ENCODE data around the gene DCTN5.
A peak's percentile ranks its signal among the peaks of the same experiment; 100 is the strongest.
"Not testable (repeated sequence)": the region's sequence is repeated elsewhere in the genome, so short reads cannot be mapped to it uniquely, and the experiment has no call there.

The DCTN5 gene

DNA sequence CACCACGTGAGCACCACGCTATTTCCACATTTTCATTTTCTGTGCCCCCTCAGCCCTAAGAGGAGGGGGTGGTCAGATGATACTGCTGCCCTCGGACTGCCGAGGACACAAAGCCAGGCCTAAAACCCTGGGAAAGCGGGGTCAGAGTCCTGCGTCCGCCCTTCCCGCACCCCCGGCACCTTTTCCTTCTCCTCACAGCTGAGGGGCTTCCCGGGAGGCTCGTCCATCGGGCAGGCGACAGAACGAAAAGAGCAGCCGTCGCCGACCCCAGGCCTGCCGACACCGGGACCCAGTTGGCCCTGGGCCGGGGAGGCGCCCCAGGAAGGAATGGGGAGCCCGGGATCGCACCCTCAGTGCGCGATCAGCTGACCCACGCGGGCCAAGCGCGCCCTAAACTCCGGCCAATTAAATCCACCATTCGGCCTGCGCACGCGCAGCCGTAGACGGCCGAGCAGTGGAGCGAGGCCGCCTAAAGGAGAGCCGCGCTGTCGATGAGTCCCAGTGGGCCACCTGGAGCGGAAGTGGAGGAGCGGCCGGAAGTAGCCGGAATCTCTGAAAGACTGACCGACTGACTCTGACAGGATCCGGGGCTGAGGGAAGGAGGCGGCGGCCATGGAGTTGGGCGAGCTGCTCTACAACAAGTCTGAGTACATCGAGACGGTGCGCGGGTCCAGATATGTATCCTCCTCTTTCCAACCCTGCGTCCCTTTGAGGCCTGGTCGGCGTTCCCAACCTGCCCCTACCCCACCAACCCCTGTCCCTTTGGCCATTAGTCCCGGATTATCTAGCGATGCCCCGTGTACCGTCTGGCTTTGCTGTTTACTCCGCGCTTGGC lies at the start of gene DCTN5, which contains the start of gene PALB2:
Gene DCTN5, plus strand, starts transcription at position 536 of the 835 bp plus-strand sequence. Its CDS starts 77 bp downstream, at position 613.
Gene PALB2, minus strand, starts transcription at position 380 of the 835 bp plus-strand sequence. Its CDS starts 153 bp downstream, at position 227.
- peak; percentile 68 for DNase-seq

DNA sequence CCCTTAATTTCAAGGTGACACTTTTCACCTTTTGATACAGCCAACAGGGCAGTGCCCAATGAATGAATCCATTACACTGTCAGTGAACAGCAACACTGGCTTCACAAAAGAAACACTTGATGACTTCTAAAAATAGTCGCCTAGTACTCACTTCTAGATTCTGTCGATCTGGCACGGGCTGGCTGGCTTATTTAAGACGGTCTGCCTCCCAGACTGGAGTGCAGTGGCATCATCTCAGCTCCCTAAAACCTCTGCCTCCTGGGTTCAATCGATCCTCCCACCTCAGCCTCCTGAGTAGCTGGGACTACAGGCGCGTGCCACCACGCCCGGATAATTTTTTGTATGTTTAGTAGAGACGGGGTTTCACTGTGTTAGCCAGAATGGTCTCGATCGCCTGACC lies 47.1 kb upstream of the DCTN5 start:
- DNase-seq = no peak

- DNase-seq = no peak
Measured at GRCh38 chr16:23595246-23595950, 45.9 kb upstream of the DCTN5 start.

DNA sequence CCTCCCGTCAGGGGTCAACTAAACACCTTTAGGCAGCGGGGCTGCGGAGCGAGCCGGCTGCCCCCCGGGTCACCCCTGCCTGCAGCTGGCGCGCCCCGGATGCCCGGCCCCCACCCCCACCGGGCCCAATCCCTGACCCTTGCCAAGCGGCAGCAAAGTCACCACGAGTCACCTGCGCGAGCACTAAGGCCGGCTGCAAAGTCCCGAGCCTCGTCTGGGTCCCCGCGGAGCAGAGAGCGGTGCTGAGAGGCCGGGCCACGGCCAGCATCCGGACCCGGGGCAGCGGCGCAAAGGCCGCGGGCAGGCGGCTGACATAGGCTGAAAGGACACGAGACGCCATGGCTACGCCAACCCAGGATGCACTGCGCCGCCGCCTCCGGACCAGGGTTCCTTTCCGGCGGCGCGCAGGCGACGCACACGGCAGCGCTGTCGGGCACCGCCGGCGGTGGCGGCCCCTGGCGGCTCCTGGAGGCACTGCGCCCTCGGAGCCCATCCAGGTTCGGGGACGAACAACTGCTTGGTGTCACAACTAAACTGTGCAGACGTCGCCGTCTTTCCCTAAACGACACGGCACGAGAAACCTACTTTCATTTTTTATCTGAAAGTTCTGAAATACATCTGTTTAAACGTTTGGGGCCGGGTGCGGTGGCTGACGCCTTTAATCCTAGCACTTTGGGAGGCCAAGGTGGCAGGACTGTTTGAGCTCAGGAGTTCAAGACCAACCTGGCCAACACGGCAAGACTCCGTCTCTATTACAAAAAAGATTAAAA lies 45.1 kb upstream of the DCTN5 start, which contains the start of gene NDUFAB1:
Gene NDUFAB1, minus strand, starts transcription at position 366 of the 770 bp plus-strand sequence. Its CDS starts 26 bp downstream, at position 340.
- peak; percentile 87 for DNase-seq

DNA sequence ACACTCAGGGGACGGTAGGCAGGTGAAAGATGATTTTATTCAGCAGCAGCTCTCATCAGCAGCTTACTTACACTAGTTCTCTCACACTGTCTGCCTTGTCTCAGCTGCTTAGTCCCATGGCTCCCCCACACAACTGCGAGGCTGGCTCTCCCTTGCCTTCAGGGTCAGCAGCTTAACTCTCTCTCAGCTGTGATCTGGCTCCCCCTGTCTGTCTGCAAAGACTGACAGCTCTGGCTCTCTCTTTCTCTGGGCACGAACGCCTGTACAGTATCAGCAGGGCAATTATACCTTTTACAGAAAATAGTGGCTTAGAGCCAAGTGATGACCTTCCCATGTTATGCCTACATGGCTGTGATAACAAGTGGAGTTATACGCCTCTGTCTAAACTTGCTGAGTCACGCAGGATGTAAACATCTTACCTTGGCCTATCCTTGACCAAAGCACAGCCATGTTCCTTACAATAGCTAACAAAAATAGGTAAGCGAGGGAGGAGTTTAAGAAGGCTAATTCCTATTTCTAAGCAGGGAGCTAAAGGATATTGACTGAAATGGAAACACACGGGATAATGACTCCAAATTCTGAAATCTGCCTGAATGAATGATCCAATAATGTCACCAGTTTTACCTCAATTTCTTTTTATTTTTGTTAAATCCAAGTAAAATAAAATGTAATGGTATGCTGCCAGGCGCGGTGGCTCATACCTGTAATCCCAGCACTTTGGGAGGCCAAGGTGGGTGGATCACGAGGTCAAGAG lies 44.1 kb upstream of the DCTN5 start:
- no peak for DNase-seq

- DNase-seq = no peak
Measured at GRCh38 chr16:23607726-23608125, 33.5 kb upstream of the DCTN5 start.

DNA sequence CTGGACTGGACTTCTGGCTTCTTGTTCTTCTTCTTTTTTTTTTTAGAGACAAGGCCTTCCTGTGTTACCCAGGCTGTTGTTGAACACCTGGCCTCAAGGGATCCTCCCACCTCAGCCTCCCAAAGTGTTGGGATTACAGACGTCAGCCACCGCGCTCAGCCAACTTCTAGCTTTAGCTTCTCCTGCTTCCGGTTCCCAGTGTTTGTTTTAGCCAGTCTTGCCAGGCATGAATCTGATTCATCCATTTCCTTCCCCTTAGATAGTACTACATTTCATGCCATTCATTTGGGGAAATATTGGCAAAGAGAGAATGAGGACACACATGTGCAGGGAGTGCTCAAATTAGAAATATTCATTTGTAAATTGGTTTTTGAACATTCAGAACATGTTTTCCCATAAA lies 33.1 kb upstream of the DCTN5 start:
- no peak for DNase-seq

DNA sequence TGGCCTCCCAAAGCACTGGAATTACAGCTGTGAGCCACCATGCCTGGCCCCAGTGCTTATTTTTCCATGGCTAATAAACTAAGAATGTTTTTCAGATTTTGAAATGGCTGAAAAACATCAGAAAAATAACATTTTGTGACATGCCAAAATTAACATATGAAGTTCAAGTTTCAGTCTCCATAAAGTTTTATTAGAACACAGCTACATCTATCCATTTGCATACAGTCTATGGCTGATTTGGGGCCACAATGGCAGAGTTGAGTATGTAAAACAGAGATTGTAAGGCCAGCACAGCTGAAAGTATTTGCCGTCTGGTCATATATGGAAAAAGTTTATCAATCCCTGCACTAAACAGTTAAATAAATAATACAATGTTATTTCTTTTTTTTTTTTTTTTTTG lies 31.3 kb upstream of the DCTN5 start:
- DNase-seq = no peak

DNA sequence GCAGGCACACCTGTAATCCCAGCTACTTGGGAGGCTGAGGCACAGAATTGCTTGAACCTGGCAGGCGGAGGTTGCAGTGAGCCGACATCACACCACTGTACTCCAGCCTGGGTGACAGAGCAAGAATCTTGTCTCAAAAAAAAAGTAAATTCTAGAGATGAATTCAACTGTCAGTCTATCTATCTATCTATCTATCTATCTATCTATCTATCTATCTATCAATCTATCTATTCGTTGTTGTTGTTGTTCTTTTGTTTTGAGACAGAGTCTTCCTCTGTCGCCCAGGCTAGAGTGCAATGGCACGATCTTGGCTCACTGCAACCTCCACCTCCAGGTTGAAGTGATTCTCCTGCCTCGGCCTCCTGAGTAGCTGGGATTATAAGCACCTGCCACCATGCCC lies 30.4 kb upstream of the DCTN5 start:
- not testable (repeated sequence) for DNase-seq

- DNase-seq = no peak
Measured at GRCh38 chr16:23611936-23612335, 29.3 kb upstream of the DCTN5 start.

GRCh38 chr16:23615805-23616204 lies 25.5 kb upstream of the DCTN5 start:
- no peak for DNase-seq

DNA sequence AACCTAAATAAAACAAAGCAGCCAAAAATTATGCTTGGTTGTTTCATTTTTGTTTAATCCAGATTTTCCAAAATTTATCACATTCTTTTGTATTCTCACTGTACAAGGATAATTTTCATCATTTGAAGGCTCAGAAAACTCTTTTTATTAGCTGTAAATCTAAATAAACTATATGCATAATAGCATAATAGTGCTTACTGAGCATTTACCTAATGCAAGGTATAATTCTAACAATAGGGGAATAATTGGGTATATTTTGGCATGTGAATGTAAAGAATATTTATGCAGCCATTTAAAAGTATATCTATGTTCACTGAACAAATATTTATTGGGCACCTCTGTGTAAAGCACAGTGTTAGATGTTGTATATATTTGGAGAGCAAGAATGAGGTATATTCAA lies 17.2 kb upstream of the DCTN5 start:
- no peak for DNase-seq

DNA sequence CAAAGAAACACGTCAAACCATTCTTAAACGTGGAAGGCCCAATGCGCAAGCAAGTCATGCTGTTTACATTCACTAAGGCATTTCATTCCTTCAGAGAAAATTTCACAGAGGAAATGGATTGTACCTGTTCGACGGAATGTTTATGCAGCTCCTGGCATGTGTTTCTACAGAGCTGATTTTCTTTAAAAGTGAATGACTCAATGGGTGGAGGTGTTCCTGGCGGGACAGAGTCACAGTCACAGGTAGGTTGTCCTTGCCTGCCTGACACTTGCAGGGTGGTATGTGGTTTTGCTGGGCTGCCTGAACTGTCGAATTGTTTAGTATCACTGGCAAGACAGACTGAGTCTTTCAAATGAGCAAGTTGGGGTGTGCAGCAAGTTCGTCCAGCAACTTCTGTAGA lies 11.8 kb upstream of the DCTN5 start:
- DNase-seq = no peak

DNA sequence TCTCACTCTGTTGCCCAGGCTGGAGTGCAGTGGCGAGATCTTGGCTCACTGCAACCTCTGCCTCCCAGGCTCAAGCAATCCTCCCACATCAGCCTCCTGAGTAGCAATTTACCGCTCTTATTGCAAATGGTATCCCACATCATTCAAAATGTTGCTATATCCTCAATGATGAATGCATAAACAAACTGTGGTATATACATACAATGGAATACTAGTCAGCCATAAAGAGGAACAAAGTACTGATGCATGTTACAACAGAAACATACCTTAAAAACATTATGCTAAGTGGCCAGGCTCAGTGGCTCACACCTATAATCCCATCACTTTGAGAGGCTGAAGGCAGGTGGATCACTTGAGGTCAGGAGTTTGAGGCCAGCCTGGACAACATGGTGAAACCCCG lies 9.4 kb upstream of the DCTN5 start:
- not testable (repeated sequence) for DNase-seq

DNA sequence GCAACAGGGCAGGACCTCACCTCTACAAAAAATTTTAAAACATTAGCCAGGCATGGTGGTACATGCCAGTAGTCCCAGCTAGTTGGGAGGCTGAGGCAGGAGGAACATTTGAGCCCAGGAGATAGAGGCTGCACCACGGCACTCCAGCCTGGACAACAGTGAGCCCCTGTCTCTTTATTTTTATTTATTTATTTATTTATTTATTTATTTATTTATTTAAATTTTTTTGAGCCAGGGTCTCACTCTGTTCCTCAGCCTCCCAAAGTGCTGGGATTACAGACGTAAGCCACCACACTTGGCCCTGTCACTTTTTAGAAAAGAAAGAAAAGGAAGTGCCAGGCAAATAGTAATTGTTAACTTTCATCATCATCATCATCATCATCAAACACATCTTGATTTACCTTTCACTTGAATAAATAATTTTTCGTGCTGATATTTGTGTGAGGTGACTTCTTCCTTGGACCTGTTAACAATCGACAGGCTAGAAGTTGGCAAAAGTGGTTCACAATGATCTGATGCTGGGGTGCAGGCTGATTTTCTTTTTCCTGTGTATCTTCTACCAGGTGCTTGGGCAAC lies 6.7 kb upstream of the DCTN5 start:
- DNase-seq = no peak

DNA sequence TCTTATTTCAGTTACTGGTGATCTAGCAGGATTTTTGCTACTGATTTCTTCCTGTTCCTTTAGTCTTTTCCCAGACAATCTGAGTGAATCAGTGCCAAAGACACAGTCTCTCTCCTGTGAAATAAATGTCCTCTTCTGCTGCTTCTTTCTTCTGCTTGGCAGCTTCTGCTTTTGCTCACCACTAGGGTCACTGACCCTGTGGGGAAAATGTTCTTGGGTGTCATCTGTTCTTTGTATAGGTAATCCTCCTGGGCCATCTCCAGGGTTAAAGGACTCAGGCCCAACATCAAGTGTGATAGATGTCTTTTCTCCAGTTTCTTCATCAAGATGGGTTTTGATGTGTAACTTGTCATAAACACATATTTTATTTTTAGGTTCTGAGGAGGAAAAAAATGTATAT lies 5.3 kb upstream of the DCTN5 start:
- DNase-seq = no peak

GRCh38 chr16:23640615-23640930 lies 693 bp upstream of the DCTN5 start:
- DNase-seq = no peak

- no peak for DNase-seq
Measured at GRCh38 chr16:23642246-23642774, 1.0 kb downstream of the DCTN5 start.

DNA sequence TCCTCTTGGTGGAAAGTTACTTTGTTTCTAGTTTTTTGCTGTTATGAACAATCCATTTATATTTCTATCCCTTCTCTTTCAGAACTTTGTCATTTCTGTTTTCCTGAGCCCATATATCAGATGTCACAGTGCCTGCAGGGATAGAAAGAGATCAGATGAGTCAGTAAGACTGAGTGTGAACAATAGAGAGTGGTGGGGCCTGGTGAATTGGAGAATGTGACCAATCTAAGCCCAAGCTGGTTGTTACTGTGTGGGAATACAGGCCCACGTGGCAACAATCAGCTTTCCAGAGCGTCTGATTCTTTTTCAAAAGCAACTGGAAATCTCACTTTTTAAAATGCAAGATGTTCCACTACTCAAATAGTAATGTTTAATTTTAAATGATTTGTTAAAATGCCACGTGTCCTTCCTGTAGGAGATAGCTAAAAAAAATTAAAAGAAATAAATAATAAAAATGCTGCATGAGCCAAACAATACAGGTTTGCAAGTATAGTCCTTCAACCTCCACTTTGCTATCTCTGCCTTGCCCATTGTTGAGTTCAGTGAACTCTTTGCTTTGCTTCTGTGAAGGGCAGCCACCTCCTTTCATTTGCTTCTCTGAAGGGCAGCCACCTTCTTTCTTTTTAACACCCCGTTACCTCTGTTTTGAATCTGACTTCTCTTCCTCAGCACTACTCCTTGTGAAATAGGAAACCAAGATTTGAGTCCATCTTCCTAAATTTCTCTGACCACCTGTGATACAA lies 9.6 kb downstream of the DCTN5 start:
- DNase-seq = no peak

DNA sequence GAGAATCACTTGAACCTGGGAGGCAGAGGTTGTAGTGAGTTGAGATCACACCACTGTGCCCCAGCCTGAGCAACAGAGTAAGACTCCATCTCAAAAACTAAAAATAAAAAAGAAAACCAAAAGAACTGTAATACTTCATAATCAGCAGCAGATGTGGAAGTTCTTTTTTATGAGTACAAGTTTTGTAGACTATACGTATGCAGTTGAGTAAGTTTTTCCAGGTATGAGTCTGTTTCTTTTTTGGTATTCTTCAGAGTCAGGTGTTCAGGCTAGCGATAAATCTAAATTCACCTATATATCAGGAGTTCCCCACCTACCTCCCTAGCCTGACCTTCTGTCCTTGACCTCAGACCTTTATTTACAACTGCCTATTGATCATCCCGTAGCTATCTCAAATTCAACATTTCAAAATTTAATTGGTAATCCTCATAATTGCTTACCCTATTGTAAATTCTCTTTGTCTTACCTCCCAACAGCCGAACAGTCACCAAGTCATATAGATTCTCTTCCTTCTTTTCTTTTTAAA lies 10.7 kb downstream of the DCTN5 start:
- DNase-seq = no peak

- no peak for DNase-seq
Measured at GRCh38 chr16:23663918-23664317, 22.7 kb downstream of the DCTN5 start.

Measured in KG1 (cell line).